H1 (cell line): ENCODE measurements around the gene NLGN4Y.

ENCODE experiments used
- CTBP2 ChIP-seq: IDR thresholded peaks from 2 replicates; pipeline ENCODE4 v1.7.0; 2011; ENCODE audit warnings: borderline replicate concordance, mild to moderate bottlenecking, moderate library complexity, mixed read lengths, low read length; ENCODE audit not compliant: insufficient read depth, insufficient read length
- EP300 ChIP-seq, 2 experiments: IDR thresholded peaks; 1 replicate in 1 of 2; 2 replicates in 1 of 2; pipeline ENCODE4 v1.6.1; 2011 to 2012; ENCODE audit warnings: low read depth in 2 of 2, low read length in 2 of 2, mild to moderate bottlenecking in 2 of 2, borderline replicate concordance in 1 of 2, inconsistent platforms in 1 of 2, moderate library complexity in 1 of 2
- RFX5 ChIP-seq: IDR thresholded peaks from 2 replicates; pipeline ENCODE4 v1.6.1; 2011; ENCODE audit warnings: low read depth, low read length, improper control_type of control experiment, borderline replicate concordance
- SP1 ChIP-seq: IDR thresholded peaks from 2 replicates; pipeline ENCODE4 v1.6.1; 2011; ENCODE audit warnings: low read depth, low read length

DNA sequence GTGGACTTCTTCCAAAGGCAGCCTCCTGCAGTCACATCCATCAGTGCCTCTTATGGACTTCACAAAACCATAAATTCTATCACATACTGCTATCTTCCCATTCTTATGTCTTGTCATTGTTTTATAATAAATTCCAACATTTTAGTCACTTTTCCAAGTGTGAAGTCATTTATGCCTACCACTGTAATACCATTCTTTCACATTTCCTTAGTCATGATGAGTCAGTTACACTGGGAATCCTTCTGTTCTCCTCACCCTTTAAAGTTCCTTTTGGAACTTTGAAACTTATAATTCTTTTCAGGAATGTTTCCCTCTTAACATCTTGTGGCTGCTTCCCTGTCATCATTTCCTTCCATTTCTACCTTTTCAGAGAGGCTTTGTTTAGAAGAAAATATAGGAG, 279.7 kb downstream of the NLGN4Y start:
- TF ChIP-seq EP300 (IDR thresholded peaks at IDR 0.05; ENCODE audit: borderline replicate concordance in 1 of 2, low read depth in 2 of 2, low read length in 2 of 2) (no peak), RFX5 (no peak), SP1 (no peak), CTBP2 (no peak)
